Heart left ventricle (tissue), 16 donors: ENCODE results near the gene NNMT. TPM values are rescaled to one million over a fixed set of nuclear protein-coding genes. Genes with fewer than 3 reads are reported as not detected.

Experiments
- ATAC-seq, 4 donors: fragments of 200-7000 bp; cut with Tn5 transposase; one replicate each; pipeline ENCODE4 v1.9.1; 2020 to 2022; ENCODE audit warnings: moderate library complexity in 4 of 4, mild to moderate bottlenecking in 3 of 4, moderate number of reproducible peaks in 1 of 4
- DNase-seq, 5 donors: peaks; one replicate each; pipeline ENCODE4 v3.0.0-alpha.2; 2020
- H3K27ac ChIP-seq, 12 donors: fragments of 200-600 bp; sonication (generic) in 4 of 12; one replicate each; pipeline versions ENCODE4 v1.5.0 to v1.8.0; 2016 to 2022; ENCODE audit warnings: mild to moderate bottlenecking in 2 of 12
- H3K27me3 ChIP-seq, 9 donors: fragments of 200-600 bp; sonication (generic) in 2 of 9; one replicate each; pipeline versions ENCODE4 v1.5.1 to v1.8.0; 2016 to 2022; ENCODE audit warnings: mild to moderate bottlenecking in 3 of 9
- H3K36me3 ChIP-seq, 9 donors: fragments of 200-600 bp; sonication (generic) in 2 of 9; one replicate each; pipeline versions ENCODE4 v1.5.0 to v1.8.0; 2018 to 2022; ENCODE audit warnings: mild to moderate bottlenecking in 2 of 9
- H3K4me1 ChIP-seq, 12 donors: fragments of 200-600 bp; sonication (generic) in 4 of 12; one replicate each; pipeline versions ENCODE4 v1.5.0 to v1.8.0; 2016 to 2022; ENCODE audit warnings: mild to moderate bottlenecking in 3 of 12
- H3K4me3 ChIP-seq, 12 donors: fragments of 200-600 bp; sonication (generic) in 4 of 12; one replicate each; pipeline versions ENCODE4 v1.5.0 to v1.8.0; 2017 to 2022; ENCODE audit warnings: mild to moderate bottlenecking in 9 of 12, moderate library complexity in 4 of 12
- H3K9me3 ChIP-seq, 12 donors: fragments of 200-600 bp; sonication (generic) in 4 of 12; one replicate each; pipeline versions ENCODE4 v1.5.0 to v1.8.0; 2016 to 2022; ENCODE audit warnings: mild to moderate bottlenecking in 1 of 12
- POLR2A ChIP-seq, 2 donors: fragments of 450-650 bp; IDR thresholded peaks; one replicate each; pipeline ENCODE4 v1.6.1; 2017; ENCODE audit warnings: antibody characterized with exemption in 2 of 2, mild to moderate bottlenecking in 2 of 2, moderate library complexity in 2 of 2
- WGBS, 4 donors: extraction: QIAGEN DNeasy Blood & Tissue Kit in 2 of 4; methylation state at CpG; one replicate each; pipeline versions ENCODE4 v1.1.5 to v1.1.7; 2013 to 2018; 5-methylcytosine and 5-hydroxymethylcytosine counted together
- intact Hi-C, 10 donors: fragments of 100-400 bp; cut with DNase I; formaldehyde crosslinking; loops; one replicate each; pipeline versions ENCODE4 v1.11.1 to v1.14.2; 2022
- polyA plus RNA-seq, 2 donors: library from polyadenylated mRNA; stranded (reverse); fragments of 200-250 nt; gene quantifications; one replicate each; pipeline ENCODE4 v1.2.3, GENCODE V29; 2013
- total RNA-seq, 9 donors: library from RNA; depleted of rRNA in 2 of 9; stranded (reverse); fragments of >200 nt in 2 of 9; fragmentation: NEBNext Ultra II Directional in 3 of 9; extraction: Animal tissue kit (Norgen Biotek cat#: 25700) in 3 of 9; gene quantifications; one replicate each; pipeline versions ENCODE4 v1.1.0 to v1.2.4, GENCODE V29; 2016 to 2023
- TF ChIP-seq, protein P1 (sequence below), 12 donors: fragments of 200-600 bp; sonication (generic) in 4 of 12; IDR thresholded peaks; one replicate each; pipeline versions ENCODE4 v1.5.0 to v1.8.0; 2018 to 2022; ENCODE audit warnings: antibody characterized with exemption in 12 of 12, mild to moderate bottlenecking in 5 of 12
- donor health status: ischemic (EF 13 %, LVEDD 7.1; RV severe dilation, severe dysfunction).
- donor health status: healthy with polysubstance abuse.
- donor health status: DM: no; HTN: yes; CAD: no.
- donor health status: DM: no; HTN: no; CAD: no.
- donor health status: ischemic (EF 25% LVEDD 6.9; RV normal size, moderate dysfunction).
- donor health status: ischemic (EF 25% LVEDD 5.7; RV mildly dilated, moderate dysfunction).
- donor health status: healthy.
- donor health status: DM: yes; HTN: yes; CAD: no.
- donor health status: ischemic (EF 35%, LVEDD 5.7; RV mildly dilated, moderate dysfunction).
- donor health status: nonischemic (EF 11% LVEDD 7.7; RV severe dilation, severe dysfunction).
- donor health status: DM: yes; HTN: yes; CAD: no.
- donor health status: PGD.
- donor health status: ischemic (EF 29% LVEDD 5.4; RV normal size, mild dysfunction).
- donor health status: nonischemic (EF 23%, LVEDD 6.1; RV moderate dilation, normal function).

NNMT gene
- total and polyA plus RNA-seq, 11 donors, result 12.4 to 146 (median 27.9) TPM

GRCh38 chr11:114315749-114316368 is 19.7 kb downstream of the NNMT start:
- H3K4me1 ChIP-seq, result peaks cover 0 to 35% (median 14%) of the 10 kb centered on the region in 12 donors
- no peaks in the 10 kb centered on the region for H3K9me3 ChIP-seq
- peak overlapping the region in 6 of 12 donors; percentile 17 to 45 (median 31) for H3K27ac ChIP-seq
- intact Hi-C loops, result loop anchor here in 2 of 10 donors (5.0 kb wide), 1 partner anchor 34 kb away; no protein-coding TSS in a partner anchor
- H3K4me3 ChIP-seq, result no peak overlapping the region
- H3K36me3 ChIP-seq, result peaks cover 0 to 36% (median 10%) of the 10 kb centered on the region in 9 donors
- peaks cover 0 to 3% (median 0%) of the 10 kb centered on the region in 9 donors for H3K27me3 ChIP-seq
- WGBS, 4 donors, result 34 to 52% (median 44%) methylated on average over 13 of the region's 13 CpGs
- DNase-seq (no peak), ATAC-seq (peak in 3 of 4 donors; percentile 21 to 50 (median 36))
- TF ChIP-seq, protein P1, sequence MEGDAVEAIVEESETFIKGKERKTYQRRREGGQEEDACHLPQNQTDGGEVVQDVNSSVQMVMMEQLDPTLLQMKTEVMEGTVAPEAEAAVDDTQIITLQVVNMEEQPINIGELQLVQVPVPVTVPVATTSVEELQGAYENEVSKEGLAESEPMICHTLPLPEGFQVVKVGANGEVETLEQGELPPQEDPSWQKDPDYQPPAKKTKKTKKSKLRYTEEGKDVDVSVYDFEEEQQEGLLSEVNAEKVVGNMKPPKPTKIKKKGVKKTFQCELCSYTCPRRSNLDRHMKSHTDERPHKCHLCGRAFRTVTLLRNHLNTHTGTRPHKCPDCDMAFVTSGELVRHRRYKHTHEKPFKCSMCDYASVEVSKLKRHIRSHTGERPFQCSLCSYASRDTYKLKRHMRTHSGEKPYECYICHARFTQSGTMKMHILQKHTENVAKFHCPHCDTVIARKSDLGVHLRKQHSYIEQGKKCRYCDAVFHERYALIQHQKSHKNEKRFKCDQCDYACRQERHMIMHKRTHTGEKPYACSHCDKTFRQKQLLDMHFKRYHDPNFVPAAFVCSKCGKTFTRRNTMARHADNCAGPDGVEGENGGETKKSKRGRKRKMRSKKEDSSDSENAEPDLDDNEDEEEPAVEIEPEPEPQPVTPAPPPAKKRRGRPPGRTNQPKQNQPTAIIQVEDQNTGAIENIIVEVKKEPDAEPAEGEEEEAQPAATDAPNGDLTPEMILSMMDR (IDR thresholded peaks at IDR 0.05), result no peak
- TF ChIP-seq POLR2A (IDR thresholded peaks at IDR 0.05), result no peak

DNA sequence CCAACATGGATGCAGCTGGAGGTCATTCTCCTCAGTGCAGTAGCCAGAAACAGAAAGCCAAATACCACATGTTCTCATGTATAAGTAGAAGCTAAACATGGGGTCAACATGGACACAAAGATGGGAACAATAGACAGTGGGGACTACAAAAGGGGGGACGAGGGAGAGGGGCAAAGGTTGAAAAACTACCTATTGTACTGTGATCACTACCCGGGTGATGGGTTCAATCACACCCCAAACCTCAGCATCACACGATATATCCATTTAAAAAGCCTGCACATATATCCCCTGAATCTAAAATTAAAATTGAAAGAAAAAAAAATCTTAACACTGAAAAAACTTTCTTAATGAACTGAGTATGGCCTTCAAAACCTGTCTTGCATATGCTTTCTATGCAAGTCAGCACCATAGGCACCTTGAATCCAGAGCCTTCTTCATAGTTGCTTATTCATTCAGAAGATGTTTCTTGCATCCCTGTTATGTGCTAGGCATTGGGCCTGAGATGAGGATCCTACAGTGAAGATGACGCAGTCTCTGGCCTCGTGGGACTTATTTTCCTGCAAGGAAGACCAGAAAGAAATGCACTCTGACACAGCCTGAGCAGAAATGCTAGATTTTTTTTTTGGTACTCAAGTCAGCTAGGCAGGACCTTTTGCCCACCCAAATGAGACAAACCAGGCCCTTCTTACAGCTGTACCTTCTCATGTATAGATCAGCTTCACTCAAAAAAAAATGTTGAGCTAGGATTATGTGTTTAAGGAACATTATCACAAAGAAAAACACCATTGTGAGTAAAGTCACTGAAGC is 21.0 kb downstream of the NNMT start:
- Histone ChIP-seq H3K27me3 (peaks cover 0 to 4% (median 0%) of the 10 kb centered on the region in 9 donors), H3K36me3 (peaks cover 0 to 31% (median 10%) of the 10 kb centered on the region in 9 donors), H3K4me3 (no peak overlapping the region), H3K27ac (peak overlapping the region in 8 of 12 donors; percentile 12 to 72 (median 40)), H3K9me3 (no peaks in the 10 kb centered on the region), H3K4me1 (peaks cover 0 to 34% (median 14%) of the 10 kb centered on the region in 12 donors)
- DNase-seq (peak in 1 of 5 donors; percentile 36), ATAC-seq (peak in 2 of 4 donors; percentile 16 to 47)
- WGBS, 4 donors, result 84 to 86% (median 85%) methylated on average over 5 of the region's 5 CpGs
- TF ChIP-seq POLR2A (IDR thresholded peaks at IDR 0.05), result no peak
- TF ChIP-seq, protein P1 (IDR thresholded peaks at IDR 0.05), result no peak
- intact Hi-C loops, result loop anchor here in 2 of 10 donors (5.0 kb wide), 1 partner anchor 35 kb away; no protein-coding TSS in a partner anchor

DNA sequence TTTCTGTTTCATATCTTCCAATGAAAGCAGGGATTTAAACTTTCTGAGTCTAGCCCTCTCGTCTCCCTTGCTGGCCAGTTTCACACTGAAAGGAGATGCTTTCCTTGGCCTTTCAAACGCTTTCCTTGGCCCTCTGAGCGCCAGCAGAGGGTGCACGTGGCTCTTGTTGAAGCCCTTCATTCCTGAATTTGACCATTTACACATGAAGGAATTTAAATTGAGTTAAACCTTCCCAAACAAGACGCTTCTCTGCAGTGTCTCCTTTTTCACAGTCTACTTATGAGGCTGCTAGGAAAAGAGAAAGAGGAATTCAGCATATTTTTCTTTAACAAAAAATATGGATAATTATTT is 21.6 kb downstream of the NNMT start:
- Histone ChIP-seq H3K9me3 (no peaks in the 10 kb centered on the region), H3K4me3 (no peak overlapping the region), H3K4me1 (peaks cover 0 to 34% (median 14%) of the 10 kb centered on the region in 12 donors), H3K27me3 (peaks cover 0 to 4% (median 0%) of the 10 kb centered on the region in 9 donors), H3K27ac (peak overlapping the region in 10 of 12 donors; percentile 8 to 72 (median 40)), H3K36me3 (peaks cover 0 to 25% (median 4%) of the 10 kb centered on the region in 9 donors)
- 23 to 36% (median 29%) methylated on average over 5 of the region's 5 CpGs for WGBS, 4 donors
- intact Hi-C loops, result loop anchor here in 2 of 10 donors (5.0 kb wide), 1 partner anchor 35 kb away; no protein-coding TSS in a partner anchor
- DNase-seq (peak in 3 of 5 donors; percentile 29 to 60 (median 32)), ATAC-seq (peak in 3 of 4 donors; percentile 38 to 65 (median 59))
- no peak for TF ChIP-seq POLR2A (IDR thresholded peaks at IDR 0.05)
- TF ChIP-seq, protein P1 (IDR thresholded peaks at IDR 0.05), result peak in 10 of 12 donors; percentile 11 to 69 (median 46)
